Liver (tissue), 9 donors: ENCODE data around the gene ZNF366. TPM values are rescaled to one million over a fixed set of nuclear protein-coding genes. Genes with fewer than 3 reads are reported as not detected.

Source experiments
- DNase-seq: peaks from one replicate; pipeline ENCODE4 v3.0.0-alpha.2; 2017; ENCODE audit warnings: low spot score
- H3K27ac ChIP-seq, 2 donors: one replicate each; pipeline ENCODE4 v1.7.0; 2013; ENCODE audit warnings: inconsistent platforms in 2 of 2, low read length in 2 of 2, control low read depth in 1 of 2, low read depth in 1 of 2, mild to moderate bottlenecking in 1 of 2
- H3K27me3 ChIP-seq, 4 donors: one replicate each; pipeline versions ENCODE4 v1.6.1 to v1.7.0; 2013; ENCODE audit warnings: low read length in 3 of 4, inconsistent platforms in 1 of 4, mild to moderate bottlenecking in 1 of 4, moderate library complexity in 1 of 4; ENCODE audit not compliant: control insufficient read depth in 4 of 4, insufficient read depth in 4 of 4
- H3K36me3 ChIP-seq, 4 donors: one replicate each; pipeline versions ENCODE4 v1.6.1 to v1.7.0; 2013; ENCODE audit warnings: low read length in 3 of 4, mild to moderate bottlenecking in 3 of 4, low read depth in 1 of 4, moderate library complexity in 1 of 4; ENCODE audit not compliant: control insufficient read depth in 4 of 4, insufficient read depth in 3 of 4
- H3K4me1 ChIP-seq, 4 donors: one replicate each; pipeline versions ENCODE4 v1.6.1 to v1.7.0; 2013; ENCODE audit warnings: low read length in 3 of 4, mild to moderate bottlenecking in 3 of 4, moderate library complexity in 1 of 4; ENCODE audit not compliant: control insufficient read depth in 4 of 4, insufficient read depth in 4 of 4
- H3K4me3 ChIP-seq, 3 donors: one replicate each; pipeline versions ENCODE4 v1.6.1 to v1.7.0; 2013; ENCODE audit warnings: low read length in 3 of 3, control low read depth in 1 of 3, low read depth in 1 of 3, mild to moderate bottlenecking in 1 of 3
- H3K9ac ChIP-seq, 2 donors: one replicate each; pipeline ENCODE4 v1.7.0; 2013; ENCODE audit warnings: low read length in 2 of 2, mild to moderate bottlenecking in 2 of 2, moderate library complexity in 2 of 2, control low read depth in 1 of 2, low read depth in 1 of 2
- H3K9me3 ChIP-seq, 4 donors: one replicate each; pipeline versions ENCODE4 v1.6.1 to v1.7.0; 2013; ENCODE audit warnings: low read length in 3 of 4; ENCODE audit not compliant: control insufficient read depth in 4 of 4
- ATF3 ChIP-seq: IDR thresholded peaks from 2 replicates; pipeline ENCODE4 v1.6.1; 2016; ENCODE audit warnings: antibody characterized with exemption
- CTCF ChIP-seq: fragments of 150-350 bp; IDR thresholded peaks from 2 replicates; pipeline ENCODE4 v1.5.1; 2017; ENCODE audit warnings: improper control_type of control experiment, low read depth, low read length; ENCODE audit not compliant: missing input control
- GABPA ChIP-seq, 2 donors: IDR thresholded peaks in 1 of 2; conservative IDR thresholded peaks in 1 of 2; 2 replicates each; pipeline ENCODE4 v1.6.1; 2016; ENCODE audit warnings: antibody characterized with exemption in 2 of 2, mild to moderate bottlenecking in 1 of 2, moderate library complexity in 1 of 2
- HNF4A ChIP-seq, 2 donors: conservative IDR thresholded peaks; 2 replicates each; pipeline ENCODE4 v1.6.1; 2016; ENCODE audit warnings: antibody characterized with exemption in 2 of 2, mild to moderate bottlenecking in 2 of 2
- HNF4G ChIP-seq: IDR thresholded peaks from 2 replicates; pipeline ENCODE4 v1.6.1; 2016; ENCODE audit warnings: antibody characterized with exemption
- JUND ChIP-seq, 2 donors: IDR thresholded peaks; 2 replicates each; pipeline ENCODE4 v1.6.1; 2016; ENCODE audit warnings: antibody characterized with exemption in 2 of 2
- NR2F2 ChIP-seq: IDR thresholded peaks from 2 replicates; pipeline ENCODE4 v1.6.1; 2016; ENCODE audit warnings: antibody characterized with exemption
- RAD21 ChIP-seq, 2 donors: IDR thresholded peaks; 2 replicates each; pipeline ENCODE4 v1.6.1; 2016; ENCODE audit warnings: antibody characterized with exemption in 2 of 2, mild to moderate bottlenecking in 2 of 2
- RXRA ChIP-seq, 2 donors: IDR thresholded peaks; 2 replicates each; pipeline ENCODE4 v1.6.1; 2017 to 2018; ENCODE audit warnings: antibody characterized with exemption in 2 of 2, mild to moderate bottlenecking in 1 of 2
- TAF1 ChIP-seq: conservative IDR thresholded peaks from 2 replicates; pipeline ENCODE4 v1.6.1; 2016; ENCODE audit warnings: antibody characterized with exemption, mild to moderate bottlenecking
- YY1 ChIP-seq: IDR thresholded peaks from 2 replicates; pipeline ENCODE4 v1.6.1; 2016; ENCODE audit warnings: antibody characterized with exemption, mild to moderate bottlenecking
- ZBTB33 ChIP-seq: IDR thresholded peaks from 2 replicates; pipeline ENCODE4 v1.6.1; 2016; ENCODE audit warnings: antibody characterized with exemption
- WGBS: extraction: QIAGEN DNeasy Blood & Tissue Kit; methylation state at CpG from one replicate; pipeline ENCODE4 v1.1.7; 2013; 5-methylcytosine and 5-hydroxymethylcytosine counted together
- polyA plus RNA-seq, 2 donors: library from polyadenylated mRNA; stranded (reverse) in 1 of 2; unstranded in 1 of 2; fragments of 200-250 nt in 1 of 2; fragments of >200 nt in 1 of 2; fragmentation: Nextera tagmentation in 1 of 2; extraction: Ambion mirVana in 1 of 2; gene quantifications; one replicate each; pipeline versions ENCODE4 v1.2.1 to v1.2.3, GENCODE V29; 2013 to 2015
- total RNA-seq, 2 donors: library from RNA; depleted of rRNA; stranded (reverse); fragments of >200 nt; gene quantifications; one replicate each; pipeline ENCODE4 v1.2.3, GENCODE V29; 2014
- donor health status: healthy.
- donor health status: healthy.
- donor health status: healthy.
- donor health status: healthy.
- donor health status: healthy.

ZNF366 gene
- total and polyA plus RNA-seq, 4 donors = 0.71 to 1.0 (median 0.75) TPM

- TF ChIP-seq RXRA (IDR thresholded peaks at IDR 0.05) (no peak), JUND (IDR thresholded peaks at IDR 0.05) (no peak), TAF1 (no peak), ZBTB33 (no peak), HNF4A (conservative IDR thresholded peaks at IDR 0.05) (no peak), GABPA (IDR thresholded peaks at IDR 0.05 in 1 of 2, conservative IDR thresholded peaks at IDR 0.05 in 1 of 2) (no peak), HNF4G (no peak)
- Histone ChIP-seq H3K27me3 (no peaks in the 10 kb centered on the region), H3K9ac (no peak overlapping the region), H3K27ac (peak overlapping the region; percentile 7 to 72), H3K9me3 (no peaks in the 10 kb centered on the region), H3K4me3 (no peak overlapping the region), H3K36me3 (no peaks in the 10 kb centered on the region), H3K4me1 (peaks cover 0 to 14% (median 11%) of the 10 kb centered on the region in 4 donors)
- 80% methylated on average over 4 of the region's 4 CpGs for WGBS
- no peak for DNase-seq
These were observed 53.9 kb downstream of the ZNF366 start for GRCh38 chr5:72453246-72453775.

GRCh38 chr5:72452515-72453245 lies 54.5 kb downstream of the ZNF366 start:
- H3K27ac ChIP-seq = peak overlapping the region; percentile 71 to 72
- WGBS = 27% methylated on average over 9 of the region's 9 CpGs
- peak; percentile 14 for TF ChIP-seq NR2F2
- no peak for TF ChIP-seq ATF3
- TF ChIP-seq RAD21 (IDR thresholded peaks at IDR 0.05) = peak in 1 of 2 donors; percentile 22
- peak; percentile 66 to 79 for TF ChIP-seq JUND (IDR thresholded peaks at IDR 0.05)
- peak; percentile 61 to 72 for TF ChIP-seq HNF4A (conservative IDR thresholded peaks at IDR 0.05)
- peak; percentile 8 for TF ChIP-seq YY1
- TF ChIP-seq CTCF = no peak
- DNase-seq = no peak
- no peak overlapping the region for H3K4me3 ChIP-seq
- no peaks in the 10 kb centered on the region for H3K27me3 ChIP-seq
- H3K9ac ChIP-seq = no peak overlapping the region
- H3K4me1 ChIP-seq = peaks cover 0 to 14% (median 11%) of the 10 kb centered on the region in 4 donors
- H3K9me3 ChIP-seq = no peaks in the 10 kb centered on the region
- no peaks in the 10 kb centered on the region for H3K36me3 ChIP-seq
